Panc1 (cell line): ENCODE measurements around the gene CYP11A1. TPM values are rescaled to one million over a fixed set of nuclear protein-coding genes. Genes with fewer than 3 reads are reported as not detected.

Experiments used
- ATAC-seq: fragments of 200-7000 bp; cut with Tn5 transposase; 2 replicates; pipeline ENCODE4 v1.9.1; 2020; ENCODE audit warnings: mild to moderate bottlenecking, moderate library complexity
- BruUV-seq: library from RNA; stranded (reverse); fragments of 400-500 nt; replicated peaks from 2 replicates; lab custom pipeline; 2021; lab: Mats Ljungman, UMichigan
- CTCF ChIA-PET: fragments of 300-600 bp; sonication (Branson Sonifier 250); formaldehyde crosslinking; loops from one replicate; lab custom pipeline; 2022; ENCODE audit warnings: antibody characterized with exemption; lab: Charles Lee
- POLR2A ChIA-PET: fragments of 300-600 bp; sonication (Branson Sonifier 250); formaldehyde crosslinking; loops from one replicate; lab custom pipeline; 2022; ENCODE audit warnings: antibody characterized with exemption; lab: Charles Lee
- DNase-seq: peaks from one replicate; pipeline ENCODE4 v3.0.0-alpha.2; 2010; ENCODE audit warnings: low read depth, low spot score
- H3K27ac ChIP-seq: 2 replicates; pipeline ENCODE4 v1.5.1; 2011; ENCODE audit warnings: mild to moderate bottlenecking, low read length, inconsistent platforms
- H3K27me3 ChIP-seq: fragments of 200-500 bp; sonication (Bioruptor generic); 2 replicates; pipeline ENCODE4 v1.6.0; 2014; ENCODE audit warnings: low read length, inconsistent platforms; ENCODE audit not compliant: control insufficient read depth, insufficient read depth
- H3K36me3 ChIP-seq: fragments of 200-500 bp; sonication (Bioruptor generic); 2 replicates; pipeline ENCODE4 v1.5.1; 2014; ENCODE audit warnings: inconsistent platforms, mild to moderate bottlenecking, low read length, moderate library complexity; ENCODE audit not compliant: control insufficient read depth, insufficient read depth
- H3K4me1 ChIP-seq: 2 replicates; pipeline ENCODE4 v1.5.1; 2011; ENCODE audit warnings: inconsistent platforms, mild to moderate bottlenecking, low read length, moderate library complexity; ENCODE audit not compliant: control insufficient read depth, insufficient read depth
- H3K4me3 ChIP-seq, 2 experiments: 2 replicates each; pipeline ENCODE4 v1.5.1; 2011 to 2012; ENCODE audit warnings: low read depth in 2 of 2, low read length in 2 of 2, mild to moderate bottlenecking in 2 of 2, inconsistent platforms in 1 of 2, moderate library complexity in 1 of 2
- H3K9me3 ChIP-seq: fragments of 200-500 bp; sonication (Bioruptor generic); 2 replicates; pipeline ENCODE4 v1.5.1; 2014; ENCODE audit warnings: low read depth, mild to moderate bottlenecking, inconsistent platforms, low read length, moderate library complexity; ENCODE audit not compliant: control insufficient read depth, insufficient read depth
- CTCF ChIP-seq: fragments of 450-650 bp; IDR thresholded peaks from 2 replicates; pipeline ENCODE4 v1.5.1; 2017; ENCODE audit warnings: mild to moderate bottlenecking
- POLR2AphosphoS5 ChIP-seq: IDR thresholded peaks from 2 replicates; pipeline ENCODE4 v1.6.1; 2012; ENCODE audit warnings: mild to moderate bottlenecking, low read depth, low read length, moderate library complexity
- REST ChIP-seq, 2 experiments: IDR thresholded peaks; 2 replicates each; pipeline ENCODE4 v1.6.1; 2011 to 2012; ENCODE audit warnings: low read depth in 2 of 2, control low read depth in 1 of 2, low read length in 1 of 2, mild to moderate bottlenecking in 1 of 2, moderate library complexity in 1 of 2; ENCODE audit not compliant: insufficient read depth in 1 of 2
- SIN3A ChIP-seq: IDR thresholded peaks from 2 replicates; pipeline ENCODE4 v1.6.1; 2012; ENCODE audit warnings: low read depth, mild to moderate bottlenecking, low read length, moderate library complexity, borderline replicate concordance; ENCODE audit not compliant: insufficient read depth
- TCF7L2 ChIP-seq: IDR thresholded peaks from 2 replicates; pipeline ENCODE4 v1.6.1; 2011; ENCODE audit warnings: mild to moderate bottlenecking, low read depth, low read length, inconsistent platforms
- in situ Hi-C: cut with HindIII; loops from 2 replicates; pipeline ENCODE4 v1.10.0; 2016; ENCODE audit warnings: low sequenced_read_pairs, low pct_unique_long_range_greater_than_20kb
- intact Hi-C: fragments of 100-400 bp; cut with micrococcal nuclease; formaldehyde crosslinking; loops from one replicate; pipeline ENCODE4 v1.10.0; 2022; ENCODE audit not compliant: unreplicated experiment
- total RNA-seq: library from RNA; stranded (reverse); gene quantifications from one replicate; pipeline ENCODE4 v1.2.1, GENCODE V29; 2021; ENCODE audit not compliant: unreplicated experiment

The CYP11A1 gene
- total RNA-seq, 1 experiment from 2014 or later = 0.57 TPM

- intact Hi-C loops = no loop called here
- no peak for ATAC-seq
- H3K36me3 ChIP-seq = no peaks in the 10 kb centered on the region
- no peaks in the 10 kb centered on the region for H3K9me3 ChIP-seq
- no peak for DNase-seq
- in situ Hi-C loops = no loop called here
- TF ChIP-seq TCF7L2 (no peak), CTCF (no peak), POLR2AphosphoS5 (no peak), SIN3A (no peak), REST (IDR thresholded peaks at IDR 0.05; ENCODE audit: insufficient read depth in 1 of 2, low read depth in 2 of 2, low read length in 1 of 2) (no peak)
- H3K27ac ChIP-seq = no peak overlapping the region
- no peaks in the 10 kb centered on the region for H3K27me3 ChIP-seq
- ChIA-PET POLR2A (no interaction called here), CTCF (interaction anchor here (0.8 kb wide), 1 partner anchor 18 kb away, joined by 8 read pairs; no protein-coding TSS in a partner anchor)
- peaks cover 18% of the 10 kb centered on the region for H3K4me1 ChIP-seq
- no peak overlapping the region for H3K4me3 ChIP-seq
- no TSS peak for BruUV-seq
Observed at GRCh38 chr15:74410502-74410901, 43.1 kb upstream of the CYP11A1 start.

GRCh38 chr15:74409225-74409624 lies 41.8 kb upstream of the CYP11A1 start:
- no peak for TF ChIP-seq SIN3A
- no peak for TF ChIP-seq CTCF
- no peak for TF ChIP-seq POLR2AphosphoS5
- no peak for TF ChIP-seq REST (IDR thresholded peaks at IDR 0.05; ENCODE audit: insufficient read depth in 1 of 2, low read depth in 2 of 2, low read length in 1 of 2)
- TF ChIP-seq TCF7L2 = no peak
- BruUV-seq = no TSS peak
- no peaks in the 10 kb centered on the region for H3K36me3 ChIP-seq
- intact Hi-C loops (no loop called here), in situ Hi-C loops (no loop called here)
- no peaks in the 10 kb centered on the region for H3K27me3 ChIP-seq
- CTCF ChIA-PET = interaction anchor here (0.6 kb wide), 1 partner anchor 27 kb away, joined by 3 read pairs; no protein-coding TSS in a partner anchor
- no peak overlapping the region for H3K27ac ChIP-seq
- no peak for ATAC-seq
- DNase-seq = no peak
- peaks cover 18% of the 10 kb centered on the region for H3K4me1 ChIP-seq
- no peak overlapping the region for H3K4me3 ChIP-seq
- POLR2A ChIA-PET = no interaction called here
- H3K9me3 ChIP-seq = no peaks in the 10 kb centered on the region
